ENCODE data around the gene MYBBP1A.

Gene MYBBP1A

GRCh38 chr17:4534515-4534914 lies 20.7 kb downstream of the MYBBP1A start:
- no peak for DNase-seq

GRCh38 chr17:4533523-4534504 lies 21.4 kb downstream of the MYBBP1A start:
- DNase-seq, result no peak

- DNase-seq, result no peak
Measured at GRCh38 chr17:4532860-4533522, 22.2 kb downstream of the MYBBP1A start.

GRCh38 chr17:4531988-4532736 lies 23.0 kb downstream of the MYBBP1A start:
- DNase-seq, result no peak

GRCh38 chr17:4530799-4531730 lies 24.1 kb downstream of the MYBBP1A start:
- no peak for DNase-seq

- no peak for DNase-seq
Measured at GRCh38 chr17:4529533-4530152, 25.5 kb downstream of the MYBBP1A start.

GRCh38 chr17:4527566-4528125 lies 27.5 kb downstream of the MYBBP1A start:
- no peak for DNase-seq

GRCh38 chr17:4527134-4527533 lies 28.1 kb downstream of the MYBBP1A start:
- no peak for DNase-seq

- DNase-seq, result no peak
Measured at GRCh38 chr17:4525691-4526397, 29.3 kb downstream of the MYBBP1A start.

- no peak for DNase-seq
Measured at GRCh38 chr17:4523946-4524345, 31.2 kb downstream of the MYBBP1A start.

- DNase-seq, result no peak
Measured at GRCh38 chr17:4522661-4523060, 32.5 kb downstream of the MYBBP1A start.

- DNase-seq, result no peak
Measured at GRCh38 chr17:4520894-4521600, 34.1 kb downstream of the MYBBP1A start.

GRCh38 chr17:4520060-4520893 lies 34.9 kb downstream of the MYBBP1A start:
- no peak for DNase-seq

- no peak for DNase-seq
Measured at GRCh38 chr17:4519361-4519788, 35.8 kb downstream of the MYBBP1A start.

- DNase-seq, result no peak
Measured at GRCh38 chr17:4518901-4519300, 36.3 kb downstream of the MYBBP1A start.

- no peak for DNase-seq
Measured at GRCh38 chr17:4516735-4517134, 38.4 kb downstream of the MYBBP1A start.

- no peak for DNase-seq
Measured at GRCh38 chr17:4515501-4515900, 39.7 kb downstream of the MYBBP1A start.

- DNase-seq, result no peak
Measured at GRCh38 chr17:4514779-4515178, 40.4 kb downstream of the MYBBP1A start.

GRCh38 chr17:4514206-4514605 lies 41.0 kb downstream of the MYBBP1A start:
- DNase-seq, result no peak

Data from COR-L47 (cell line).